Measurements from ENCODE around the gene ATP2B3.

DNA sequence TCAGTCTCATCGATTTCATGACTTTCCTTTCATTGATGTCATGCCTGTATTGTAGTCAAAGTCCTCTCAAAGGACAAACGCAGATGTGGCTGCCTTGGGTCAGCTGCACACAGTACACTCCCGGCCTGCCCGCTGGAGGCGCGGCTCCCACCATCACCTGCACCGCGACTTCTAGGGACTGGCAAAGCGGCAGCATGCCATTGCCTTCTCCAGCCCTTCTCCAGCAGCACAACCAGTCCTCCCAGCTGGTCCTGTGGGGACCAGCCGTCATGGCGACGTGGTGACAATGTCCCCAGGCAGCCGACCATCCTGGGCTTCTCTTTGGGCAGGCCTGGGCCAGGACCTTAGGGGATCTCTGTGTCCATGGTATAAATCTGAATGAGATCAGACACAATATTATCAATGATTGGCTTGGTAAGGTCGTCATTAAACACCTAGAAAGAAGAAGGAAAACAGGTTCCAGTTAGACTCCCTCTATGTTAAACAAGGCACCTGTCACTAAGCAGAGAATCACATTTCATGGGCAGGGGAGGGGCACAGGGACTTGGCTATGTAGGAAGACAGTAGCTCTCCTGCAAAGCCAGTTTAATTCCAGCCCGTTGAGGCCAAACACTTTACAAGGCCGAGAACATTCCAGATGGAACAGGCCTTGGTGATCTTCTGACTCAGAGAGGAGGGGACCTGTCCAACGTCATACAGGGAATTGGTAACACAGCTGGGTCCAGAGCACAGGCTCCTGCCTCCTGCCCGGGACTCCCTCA, 70.8 kb downstream of the ATP2B3 start:
- no peak for TF ChIP-seq POLR2A (IDR thresholded peaks at IDR 0.05)
- no peak for TF ChIP-seq POLR2AphosphoS5 (IDR thresholded peaks at IDR 0.05)
- TF ChIP-seq, protein P1, sequence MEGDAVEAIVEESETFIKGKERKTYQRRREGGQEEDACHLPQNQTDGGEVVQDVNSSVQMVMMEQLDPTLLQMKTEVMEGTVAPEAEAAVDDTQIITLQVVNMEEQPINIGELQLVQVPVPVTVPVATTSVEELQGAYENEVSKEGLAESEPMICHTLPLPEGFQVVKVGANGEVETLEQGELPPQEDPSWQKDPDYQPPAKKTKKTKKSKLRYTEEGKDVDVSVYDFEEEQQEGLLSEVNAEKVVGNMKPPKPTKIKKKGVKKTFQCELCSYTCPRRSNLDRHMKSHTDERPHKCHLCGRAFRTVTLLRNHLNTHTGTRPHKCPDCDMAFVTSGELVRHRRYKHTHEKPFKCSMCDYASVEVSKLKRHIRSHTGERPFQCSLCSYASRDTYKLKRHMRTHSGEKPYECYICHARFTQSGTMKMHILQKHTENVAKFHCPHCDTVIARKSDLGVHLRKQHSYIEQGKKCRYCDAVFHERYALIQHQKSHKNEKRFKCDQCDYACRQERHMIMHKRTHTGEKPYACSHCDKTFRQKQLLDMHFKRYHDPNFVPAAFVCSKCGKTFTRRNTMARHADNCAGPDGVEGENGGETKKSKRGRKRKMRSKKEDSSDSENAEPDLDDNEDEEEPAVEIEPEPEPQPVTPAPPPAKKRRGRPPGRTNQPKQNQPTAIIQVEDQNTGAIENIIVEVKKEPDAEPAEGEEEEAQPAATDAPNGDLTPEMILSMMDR (IDR thresholded peaks at IDR 0.05) = no peak
- TF ChIP-seq EP300 (IDR thresholded peaks at IDR 0.05) = no peak

Data from upper lobe of left lung (tissue), 4 donors.